Thymus (tissue), 2 donors: Measurements from ENCODE around the gene TMCO4. TPM values are rescaled to one million over a fixed set of nuclear protein-coding genes. Genes with fewer than 3 reads are reported as not detected.

Experiments used
- polyA plus RNA-seq: library from polyadenylated mRNA; stranded (reverse); fragments of 200-250 nt; gene quantifications from one replicate; pipeline ENCODE4 v1.2.3, GENCODE V29; 2013
- total RNA-seq: library from RNA; stranded (reverse); fragments of 120-200 nt; gene quantifications from one replicate; pipeline ENCODE4 v1.2.4, GENCODE V29; 2013
- donor health status: healthy.

TMCO4 gene
- total and polyA plus RNA-seq, 2 donors: 6.0 to 11.5 TPM

Other genes with a start within 250 kb of the TMCO4 start
- gene NBL1, start 155.6 kb downstream of the TMCO4 start, total RNA-seq: 21.7 TPM
- gene NBL1, start 155.6 kb downstream of the TMCO4 start, polyA plus RNA-seq: 47.6 TPM
- gene HTR6, start 135.0 kb downstream of the TMCO4 start, total RNA-seq: not detected
- 0.02 TPM for gene HTR6, start 135.0 kb downstream of the TMCO4 start, polyA plus RNA-seq
- 0.14 TPM for gene RNF186, start 15.4 kb upstream of the TMCO4 start, total RNA-seq
- gene RNF186, start 15.4 kb upstream of the TMCO4 start, polyA plus RNA-seq: 0.34 TPM
- 3.6 TPM for gene OTUD3, start 82.5 kb upstream of the TMCO4 start, total RNA-seq
- gene OTUD3, start 82.5 kb upstream of the TMCO4 start, polyA plus RNA-seq: 3.7 TPM
- gene PLA2G2E, start 123.7 kb upstream of the TMCO4 start, total RNA-seq: not detected
- gene PLA2G2E, start 123.7 kb upstream of the TMCO4 start, polyA plus RNA-seq: not detected
- 0.28 TPM for gene PLA2G2A, start 179.7 kb upstream of the TMCO4 start, total RNA-seq
- 84.5 TPM for gene PLA2G2A, start 179.7 kb upstream of the TMCO4 start, polyA plus RNA-seq